ENCODE measurements around the gene TMEM151A.

TMEM151A gene

GRCh38 chr11:66283461-66284105 is 8.1 kb upstream of the TMEM151A start:
- DNase-seq, result no peak

GRCh38 chr11:66284526-66285078 is 7.1 kb upstream of the TMEM151A start:
- no peak for DNase-seq

GRCh38 chr11:66285250-66285947 is 6.3 kb upstream of the TMEM151A start:
- no peak for DNase-seq

- no peak for DNase-seq
Observed at GRCh38 chr11:66286699-66287098, 5.0 kb upstream of the TMEM151A start.

GRCh38 chr11:66287211-66287888 is 4.3 kb upstream of the TMEM151A start:
- no peak for DNase-seq

- DNase-seq, result no peak
Observed at GRCh38 chr11:66287889-66288670, 3.6 kb upstream of the TMEM151A start.

- peak; percentile 100 for DNase-seq
Observed at GRCh38 chr11:66288671-66289547, 2.8 kb upstream of the TMEM151A start, which contains the start of gene YIF1A. Gene YIF1A, minus strand, starts transcription at chr11:66289143. Its CDS starts 158 bp downstream, at chr11:66288985.

GRCh38 chr11:66289548-66290329 is 2.0 kb upstream of the TMEM151A start:
- DNase-seq, result peak; percentile 83

GRCh38 chr11:66290330-66290621 is 1.4 kb upstream of the TMEM151A start:
- no peak for DNase-seq

- DNase-seq, result no peak
Observed at GRCh38 chr11:66291303-66291705, 390 bp upstream of the TMEM151A start.

GRCh38 chr11:66292543-66293332 is 1.0 kb downstream of the TMEM151A start:
- no peak for DNase-seq

GRCh38 chr11:66293352-66293751 is 1.7 kb downstream of the TMEM151A start:
- DNase-seq, result no peak

- no peak for DNase-seq
Observed at GRCh38 chr11:66293777-66294625, 2.3 kb downstream of the TMEM151A start.

- no peak for DNase-seq
Observed at GRCh38 chr11:66294626-66295620, 3.2 kb downstream of the TMEM151A start.

- no peak for DNase-seq
Observed at GRCh38 chr11:66297610-66298009, 5.9 kb downstream of the TMEM151A start.

- no peak for DNase-seq
Observed at GRCh38 chr11:66299186-66299585, 7.5 kb downstream of the TMEM151A start.

- no peak for DNase-seq
Observed at GRCh38 chr11:66302656-66303055, 11.0 kb downstream of the TMEM151A start.

- no peak for DNase-seq
Observed at GRCh38 chr11:66309475-66309874, 17.8 kb downstream of the TMEM151A start.

All from CD4-positive, alpha-beta T cell treated with Interleukin-21 for 1 hour (primary cell).